WTC11 (cell line): ENCODE data around the gene IMPDH2. TPM values are rescaled to one million over a fixed set of nuclear protein-coding genes. Genes with fewer than 3 reads are reported as not detected.

ENCODE experiments used
- ATAC-seq: fragments of 200-7000 bp; cut with Tn5 transposase; 2 replicates; pipeline ENCODE4 v1.10.0; 2021; ENCODE audit warnings: mild to moderate bottlenecking, moderate library complexity
- CTCF ChIA-PET: fragments of 300-600 bp; sonication (Branson Sonifier 250); formaldehyde crosslinking; loops from one replicate; lab custom pipeline; 2021; ENCODE audit warnings: antibody characterized with exemption; lab: Charles Lee
- POLR2A ChIA-PET: fragments of 350-600 bp; sonication (Branson Sonifier 250); formaldehyde crosslinking; loops from one replicate; lab custom pipeline; 2021; ENCODE audit warnings: antibody characterized with exemption; lab: Charles Lee
- DNase-seq: peaks from one replicate; pipeline ENCODE4 v3.0.0; 2021; ENCODE audit warnings: low spot score
- H3K27ac Mint-ChIP-seq: 2 replicates; pipeline ENCODE4 v1.8.0; 2021; ENCODE audit warnings: mixed read lengths
- H3K27me3 Mint-ChIP-seq: 2 replicates; pipeline ENCODE4 v1.8.0; 2021; ENCODE audit warnings: low read depth, mild to moderate bottlenecking, moderate library complexity, mixed read lengths
- H3K36me3 Mint-ChIP-seq: 2 replicates; pipeline ENCODE4 v1.8.0; 2021; ENCODE audit warnings: mixed read lengths
- H3K4me1 Mint-ChIP-seq: 2 replicates; pipeline ENCODE4 v1.8.0; 2022; ENCODE audit warnings: mixed read lengths
- H3K4me3 Mint-ChIP-seq: 2 replicates; pipeline ENCODE4 v1.8.0; 2021; ENCODE audit warnings: mild to moderate bottlenecking, moderate library complexity, mixed read lengths
- H3K9me3 Mint-ChIP-seq: 2 replicates; pipeline ENCODE4 v1.8.0; 2021; ENCODE audit warnings: mixed read lengths
- JAZF1 ChIP-seq: fragments of 250-450 bp; sonication (Bioruptor Pico); IDR thresholded peaks from 2 replicates; pipeline ENCODE4 v1.9.0; 2021; ENCODE audit warnings: moderate library complexity, mild to moderate bottlenecking, inconsistent platforms
- MYBL2 ChIP-seq: sonication (generic); formaldehyde crosslinking; IDR thresholded peaks from 2 replicates; pipeline ENCODE4 v1.8.1; 2023; ENCODE audit warnings: mild to moderate bottlenecking, moderate library complexity, missing genetic modification reagents
- NFATC4 ChIP-seq: fragments of 250-450 bp; sonication (Bioruptor Pico); IDR thresholded peaks from 2 replicates; pipeline ENCODE4 v1.9.0; 2021; ENCODE audit warnings: mild to moderate bottlenecking
- NR1H2 ChIP-seq: sonication (generic); formaldehyde crosslinking; IDR thresholded peaks from 2 replicates; pipeline ENCODE4 v1.9.0; 2021; ENCODE audit warnings: mild to moderate bottlenecking, moderate library complexity, missing genetic modification reagents
- NR2C2 ChIP-seq: sonication (generic); formaldehyde crosslinking; IDR thresholded peaks from 2 replicates; pipeline ENCODE4 v1.8.0; 2022; ENCODE audit warnings: mild to moderate bottlenecking, missing genetic modification reagents
- RORB ChIP-seq: fragments of 250-450 bp; sonication (Bioruptor Pico); IDR thresholded peaks from 2 replicates; pipeline ENCODE4 v1.9.0; 2021; ENCODE audit warnings: mild to moderate bottlenecking
- SMAD3 ChIP-seq: sonication (generic); formaldehyde crosslinking; IDR thresholded peaks from 2 replicates; pipeline ENCODE4 v1.8.0; 2022; ENCODE audit warnings: missing genetic modification reagents, mild to moderate bottlenecking, borderline replicate concordance
- TP53 ChIP-seq: sonication (generic); formaldehyde crosslinking; IDR thresholded peaks from 2 replicates; pipeline ENCODE4 v1.8.1; 2023; ENCODE audit warnings: mild to moderate bottlenecking, missing genetic modification reagents
- ZBTB21 ChIP-seq: sonication (generic); formaldehyde crosslinking; IDR thresholded peaks from 2 replicates; pipeline ENCODE4 v1.8.1; 2023; ENCODE audit warnings: mild to moderate bottlenecking, missing genetic modification reagents, borderline replicate concordance
- ZNF232 ChIP-seq: sonication (generic); formaldehyde crosslinking; IDR thresholded peaks from 2 replicates; pipeline ENCODE4 v1.8.0; 2022; ENCODE audit warnings: mild to moderate bottlenecking, missing genetic modification reagents
- ZNF396 ChIP-seq: fragments of 250-450 bp; sonication (Bioruptor Pico); IDR thresholded peaks from 2 replicates; pipeline ENCODE4 v1.8.0; 2021; ENCODE audit warnings: mild to moderate bottlenecking, moderate library complexity, borderline replicate concordance
- total RNA-seq: library from RNA; stranded (reverse); gene quantifications from 3 replicates; pipeline ENCODE4 v1.2.3, GENCODE V29; 2021
- TF ChIP-seq, protein P1 (sequence below): sonication (generic); formaldehyde crosslinking; IDR thresholded peaks from 2 replicates; pipeline ENCODE4 v1.8.0; 2022; ENCODE audit warnings: mild to moderate bottlenecking, missing genetic modification reagents
- TF ChIP-seq, protein P2 (sequence below): sonication (generic); formaldehyde crosslinking; IDR thresholded peaks from 2 replicates; pipeline ENCODE4 v1.8.0; 2022; ENCODE audit warnings: missing genetic modification reagents
- TF ChIP-seq, protein P3 (sequence below): fragments of 250-450 bp; sonication (Bioruptor Pico); conservative IDR thresholded peaks from 2 replicates; pipeline ENCODE4 v1.9.0; 2021; ENCODE audit warnings: mild to moderate bottlenecking
- TF ChIP-seq, protein P4 (sequence below): sonication (generic); formaldehyde crosslinking; IDR thresholded peaks from 2 replicates; pipeline ENCODE4 v1.8.0; 2023; ENCODE audit warnings: mild to moderate bottlenecking, missing genetic modification reagents
- TF ChIP-seq, protein P5 (sequence below): sonication (generic); formaldehyde crosslinking; IDR thresholded peaks from 2 replicates; pipeline ENCODE4 v1.8.1; 2022; ENCODE audit warnings: low read depth, missing genetic modification reagents, borderline replicate concordance
- TF ChIP-seq, protein P6 (sequence below): fragments of 250-450 bp; sonication (Bioruptor Pico); IDR thresholded peaks from 2 replicates; pipeline ENCODE4 v1.9.0; 2021; ENCODE audit warnings: mild to moderate bottlenecking, borderline replicate concordance
- TF ChIP-seq, protein P7 (sequence below): fragments of 250-450 bp; sonication (Bioruptor Pico); IDR thresholded peaks from 2 replicates; pipeline ENCODE4 v2.1.2; 2022; ENCODE audit warnings: mild to moderate bottlenecking, moderate library complexity

Gene IMPDH2
- total RNA-seq, 1 experiment from 2014 or later, result 452 TPM

DNA sequence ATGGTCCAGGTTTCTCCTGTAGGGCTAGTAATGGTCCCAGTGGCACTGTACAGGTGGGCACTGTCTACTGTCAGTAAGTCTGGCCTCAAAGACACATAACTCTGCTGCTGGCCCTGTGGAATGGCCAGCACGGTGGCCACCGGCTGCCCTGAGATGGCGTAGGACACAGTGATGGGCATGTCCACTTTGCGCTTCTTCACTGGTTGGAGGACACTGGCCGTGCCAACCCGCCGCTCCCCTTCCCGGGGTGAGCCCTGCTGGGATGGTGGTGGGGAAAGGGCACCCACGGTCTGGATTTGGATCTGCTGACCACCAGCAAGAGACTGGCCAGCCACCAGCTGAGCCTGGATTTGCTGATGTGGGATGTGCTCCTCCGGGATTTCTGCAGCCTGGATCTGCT is 28.1 kb upstream of the IMPDH2 start:
- POLR2A ChIA-PET, result no interaction called here
- H3K36me3 Mint-ChIP-seq, result peaks cover 51% of the 10 kb centered on the region
- ATAC-seq (no peak), DNase-seq (no peak)
- H3K9me3 Mint-ChIP-seq, result no peaks in the 10 kb centered on the region
- CTCF ChIA-PET, result no interaction called here
- H3K27ac Mint-ChIP-seq, result no peak overlapping the region
- no peak for TF ChIP-seq SMAD3 (CRISPR knock-in tag)
- TF ChIP-seq NFATC4 (CRISPR knock-in tag), result no peak
- TF ChIP-seq, protein P1, sequence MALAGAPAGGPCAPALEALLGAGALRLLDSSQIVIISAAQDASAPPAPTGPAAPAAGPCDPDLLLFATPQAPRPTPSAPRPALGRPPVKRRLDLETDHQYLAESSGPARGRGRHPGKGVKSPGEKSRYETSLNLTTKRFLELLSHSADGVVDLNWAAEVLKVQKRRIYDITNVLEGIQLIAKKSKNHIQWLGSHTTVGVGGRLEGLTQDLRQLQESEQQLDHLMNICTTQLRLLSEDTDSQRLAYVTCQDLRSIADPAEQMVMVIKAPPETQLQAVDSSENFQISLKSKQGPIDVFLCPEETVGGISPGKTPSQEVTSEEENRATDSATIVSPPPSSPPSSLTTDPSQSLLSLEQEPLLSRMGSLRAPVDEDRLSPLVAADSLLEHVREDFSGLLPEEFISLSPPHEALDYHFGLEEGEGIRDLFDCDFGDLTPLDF (CRISPR knock-in tag), result no peak
- TF ChIP-seq, protein P2, sequence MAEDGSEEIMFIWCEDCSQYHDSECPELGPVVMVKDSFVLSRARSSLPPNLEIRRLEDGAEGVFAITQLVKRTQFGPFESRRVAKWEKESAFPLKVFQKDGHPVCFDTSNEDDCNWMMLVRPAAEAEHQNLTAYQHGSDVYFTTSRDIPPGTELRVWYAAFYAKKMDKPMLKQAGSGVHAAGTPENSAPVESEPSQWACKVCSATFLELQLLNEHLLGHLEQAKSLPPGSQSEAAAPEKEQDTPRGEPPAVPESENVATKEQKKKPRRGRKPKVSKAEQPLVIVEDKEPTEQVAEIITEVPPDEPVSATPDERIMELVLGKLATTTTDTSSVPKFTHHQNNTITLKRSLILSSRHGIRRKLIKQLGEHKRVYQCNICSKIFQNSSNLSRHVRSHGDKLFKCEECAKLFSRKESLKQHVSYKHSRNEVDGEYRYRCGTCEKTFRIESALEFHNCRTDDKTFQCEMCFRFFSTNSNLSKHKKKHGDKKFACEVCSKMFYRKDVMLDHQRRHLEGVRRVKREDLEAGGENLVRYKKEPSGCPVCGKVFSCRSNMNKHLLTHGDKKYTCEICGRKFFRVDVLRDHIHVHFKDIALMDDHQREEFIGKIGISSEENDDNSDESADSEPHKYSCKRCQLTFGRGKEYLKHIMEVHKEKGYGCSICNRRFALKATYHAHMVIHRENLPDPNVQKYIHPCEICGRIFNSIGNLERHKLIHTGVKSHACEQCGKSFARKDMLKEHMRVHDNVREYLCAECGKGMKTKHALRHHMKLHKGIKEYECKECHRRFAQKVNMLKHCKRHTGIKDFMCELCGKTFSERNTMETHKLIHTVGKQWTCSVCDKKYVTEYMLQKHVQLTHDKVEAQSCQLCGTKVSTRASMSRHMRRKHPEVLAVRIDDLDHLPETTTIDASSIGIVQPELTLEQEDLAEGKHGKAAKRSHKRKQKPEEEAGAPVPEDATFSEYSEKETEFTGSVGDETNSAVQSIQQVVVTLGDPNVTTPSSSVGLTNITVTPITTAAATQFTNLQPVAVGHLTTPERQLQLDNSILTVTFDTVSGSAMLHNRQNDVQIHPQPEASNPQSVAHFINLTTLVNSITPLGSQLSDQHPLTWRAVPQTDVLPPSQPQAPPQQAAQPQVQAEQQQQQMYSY (CRISPR knock-in tag), result no peak
- TF ChIP-seq TP53 (CRISPR knock-in tag), result no peak
- no peak for TF ChIP-seq RORB (CRISPR knock-in tag)
- no peak for TF ChIP-seq NR2C2 (CRISPR knock-in tag)
- TF ChIP-seq, protein P3, sequence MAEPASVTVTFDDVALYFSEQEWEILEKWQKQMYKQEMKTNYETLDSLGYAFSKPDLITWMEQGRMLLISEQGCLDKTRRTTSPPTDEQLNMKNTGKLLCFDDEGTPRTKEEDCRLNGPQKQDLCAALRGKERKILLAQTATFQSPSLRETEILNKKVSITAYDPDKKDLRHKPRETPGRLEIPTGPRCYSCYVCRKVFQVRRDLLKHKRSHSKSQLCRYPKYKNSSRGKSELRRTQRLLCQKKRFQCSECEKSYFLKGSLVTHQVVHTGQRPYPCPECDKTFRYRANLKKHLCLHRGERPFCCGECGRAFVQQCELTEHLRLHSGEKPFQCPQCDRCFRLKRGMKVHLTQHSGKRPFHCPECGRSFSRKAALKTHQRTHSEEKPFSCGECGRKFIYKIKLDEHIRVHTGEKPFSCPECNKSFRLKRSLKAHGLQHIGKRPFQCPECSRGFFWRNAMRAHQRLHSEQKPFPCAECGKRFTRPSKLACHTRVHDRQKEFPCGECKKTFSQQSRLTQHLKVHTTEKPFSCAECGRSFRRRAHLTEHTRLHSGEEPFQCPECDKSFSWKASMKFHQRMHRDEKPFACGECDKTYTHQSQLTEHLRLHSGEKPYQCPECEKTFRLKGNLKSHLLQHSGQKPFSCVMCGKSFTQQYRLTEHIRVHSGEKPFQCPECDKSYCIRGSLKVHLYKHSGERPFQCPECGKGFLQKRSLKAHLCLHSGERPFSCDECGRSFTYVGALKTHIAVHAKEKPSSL (CRISPR knock-in tag), result no peak
- no peak for TF ChIP-seq MYBL2 (CRISPR knock-in tag)
- no peaks in the 10 kb centered on the region for H3K4me1 Mint-ChIP-seq
- H3K4me3 Mint-ChIP-seq, result no peak overlapping the region
- H3K27me3 Mint-ChIP-seq, result no peaks in the 10 kb centered on the region

DNA sequence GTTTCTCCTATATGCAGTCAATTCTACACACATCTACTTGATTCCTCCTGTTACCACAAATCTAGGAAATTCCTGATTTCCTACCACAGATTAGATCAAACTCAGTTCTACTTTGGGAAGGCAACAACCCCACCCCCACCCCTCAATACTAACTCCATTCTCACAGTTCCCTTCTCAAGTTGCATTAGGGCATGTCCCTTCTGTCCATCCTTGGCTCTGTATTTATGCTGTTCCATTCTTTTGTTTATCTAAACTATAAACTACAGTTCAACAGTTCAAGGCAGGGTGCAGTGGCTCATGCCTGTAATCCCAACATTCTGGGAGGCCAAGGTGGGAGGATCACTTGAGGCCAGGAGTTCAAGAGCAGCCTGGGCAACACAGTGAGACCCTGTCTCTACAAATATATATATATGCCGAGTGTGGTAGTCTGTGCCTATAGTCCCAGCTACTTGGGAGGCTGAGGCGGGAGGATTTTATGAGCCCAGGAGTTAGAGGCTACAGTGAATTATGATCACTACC is 25.2 kb upstream of the IMPDH2 start:
- DNase-seq, result no peak
- no peak overlapping the region for H3K4me3 Mint-ChIP-seq
- H3K4me1 Mint-ChIP-seq, result no peaks in the 10 kb centered on the region
- POLR2A ChIA-PET, result no interaction called here
- H3K27me3 Mint-ChIP-seq, result no peaks in the 10 kb centered on the region
- H3K9me3 Mint-ChIP-seq, result no peaks in the 10 kb centered on the region
- peaks cover 61% of the 10 kb centered on the region for H3K36me3 Mint-ChIP-seq
- ATAC-seq, result no peak
- CTCF ChIA-PET, result interaction anchor here (0.6 kb wide), 1 partner anchor 8 kb away, joined by 4 read pairs; no protein-coding TSS in a partner anchor
- no peak overlapping the region for H3K27ac Mint-ChIP-seq
- TF ChIP-seq, protein P4, sequence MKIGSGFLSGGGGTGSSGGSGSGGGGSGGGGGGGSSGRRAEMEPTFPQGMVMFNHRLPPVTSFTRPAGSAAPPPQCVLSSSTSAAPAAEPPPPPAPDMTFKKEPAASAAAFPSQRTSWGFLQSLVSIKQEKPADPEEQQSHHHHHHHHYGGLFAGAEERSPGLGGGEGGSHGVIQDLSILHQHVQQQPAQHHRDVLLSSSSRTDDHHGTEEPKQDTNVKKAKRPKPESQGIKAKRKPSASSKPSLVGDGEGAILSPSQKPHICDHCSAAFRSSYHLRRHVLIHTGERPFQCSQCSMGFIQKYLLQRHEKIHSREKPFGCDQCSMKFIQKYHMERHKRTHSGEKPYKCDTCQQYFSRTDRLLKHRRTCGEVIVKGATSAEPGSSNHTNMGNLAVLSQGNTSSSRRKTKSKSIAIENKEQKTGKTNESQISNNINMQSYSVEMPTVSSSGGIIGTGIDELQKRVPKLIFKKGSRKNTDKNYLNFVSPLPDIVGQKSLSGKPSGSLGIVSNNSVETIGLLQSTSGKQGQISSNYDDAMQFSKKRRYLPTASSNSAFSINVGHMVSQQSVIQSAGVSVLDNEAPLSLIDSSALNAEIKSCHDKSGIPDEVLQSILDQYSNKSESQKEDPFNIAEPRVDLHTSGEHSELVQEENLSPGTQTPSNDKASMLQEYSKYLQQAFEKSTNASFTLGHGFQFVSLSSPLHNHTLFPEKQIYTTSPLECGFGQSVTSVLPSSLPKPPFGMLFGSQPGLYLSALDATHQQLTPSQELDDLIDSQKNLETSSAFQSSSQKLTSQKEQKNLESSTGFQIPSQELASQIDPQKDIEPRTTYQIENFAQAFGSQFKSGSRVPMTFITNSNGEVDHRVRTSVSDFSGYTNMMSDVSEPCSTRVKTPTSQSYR, result no peak
- no peak for TF ChIP-seq ZBTB21 (CRISPR knock-in tag)
- no peak for TF ChIP-seq RORB (CRISPR knock-in tag)
- TF ChIP-seq, protein P5, sequence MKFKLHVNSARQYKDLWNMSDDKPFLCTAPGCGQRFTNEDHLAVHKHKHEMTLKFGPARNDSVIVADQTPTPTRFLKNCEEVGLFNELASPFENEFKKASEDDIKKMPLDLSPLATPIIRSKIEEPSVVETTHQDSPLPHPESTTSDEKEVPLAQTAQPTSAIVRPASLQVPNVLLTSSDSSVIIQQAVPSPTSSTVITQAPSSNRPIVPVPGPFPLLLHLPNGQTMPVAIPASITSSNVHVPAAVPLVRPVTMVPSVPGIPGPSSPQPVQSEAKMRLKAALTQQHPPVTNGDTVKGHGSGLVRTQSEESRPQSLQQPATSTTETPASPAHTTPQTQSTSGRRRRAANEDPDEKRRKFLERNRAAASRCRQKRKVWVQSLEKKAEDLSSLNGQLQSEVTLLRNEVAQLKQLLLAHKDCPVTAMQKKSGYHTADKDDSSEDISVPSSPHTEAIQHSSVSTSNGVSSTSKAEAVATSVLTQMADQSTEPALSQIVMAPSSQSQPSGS (CRISPR knock-in tag), result no peak
- TF ChIP-seq, protein P6, sequence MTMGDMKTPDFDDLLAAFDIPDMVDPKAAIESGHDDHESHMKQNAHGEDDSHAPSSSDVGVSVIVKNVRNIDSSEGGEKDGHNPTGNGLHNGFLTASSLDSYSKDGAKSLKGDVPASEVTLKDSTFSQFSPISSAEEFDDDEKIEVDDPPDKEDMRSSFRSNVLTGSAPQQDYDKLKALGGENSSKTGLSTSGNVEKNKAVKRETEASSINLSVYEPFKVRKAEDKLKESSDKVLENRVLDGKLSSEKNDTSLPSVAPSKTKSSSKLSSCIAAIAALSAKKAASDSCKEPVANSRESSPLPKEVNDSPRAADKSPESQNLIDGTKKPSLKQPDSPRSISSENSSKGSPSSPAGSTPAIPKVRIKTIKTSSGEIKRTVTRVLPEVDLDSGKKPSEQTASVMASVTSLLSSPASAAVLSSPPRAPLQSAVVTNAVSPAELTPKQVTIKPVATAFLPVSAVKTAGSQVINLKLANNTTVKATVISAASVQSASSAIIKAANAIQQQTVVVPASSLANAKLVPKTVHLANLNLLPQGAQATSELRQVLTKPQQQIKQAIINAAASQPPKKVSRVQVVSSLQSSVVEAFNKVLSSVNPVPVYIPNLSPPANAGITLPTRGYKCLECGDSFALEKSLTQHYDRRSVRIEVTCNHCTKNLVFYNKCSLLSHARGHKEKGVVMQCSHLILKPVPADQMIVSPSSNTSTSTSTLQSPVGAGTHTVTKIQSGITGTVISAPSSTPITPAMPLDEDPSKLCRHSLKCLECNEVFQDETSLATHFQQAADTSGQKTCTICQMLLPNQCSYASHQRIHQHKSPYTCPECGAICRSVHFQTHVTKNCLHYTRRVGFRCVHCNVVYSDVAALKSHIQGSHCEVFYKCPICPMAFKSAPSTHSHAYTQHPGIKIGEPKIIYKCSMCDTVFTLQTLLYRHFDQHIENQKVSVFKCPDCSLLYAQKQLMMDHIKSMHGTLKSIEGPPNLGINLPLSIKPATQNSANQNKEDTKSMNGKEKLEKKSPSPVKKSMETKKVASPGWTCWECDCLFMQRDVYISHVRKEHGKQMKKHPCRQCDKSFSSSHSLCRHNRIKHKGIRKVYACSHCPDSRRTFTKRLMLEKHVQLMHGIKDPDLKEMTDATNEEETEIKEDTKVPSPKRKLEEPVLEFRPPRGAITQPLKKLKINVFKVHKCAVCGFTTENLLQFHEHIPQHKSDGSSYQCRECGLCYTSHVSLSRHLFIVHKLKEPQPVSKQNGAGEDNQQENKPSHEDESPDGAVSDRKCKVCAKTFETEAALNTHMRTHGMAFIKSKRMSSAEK (CRISPR knock-in tag), result no peak
- TF ChIP-seq NR1H2 (CRISPR knock-in tag), result no peak
- TF ChIP-seq ZNF232 (CRISPR knock-in tag), result no peak
- TF ChIP-seq JAZF1, result no peak
- TF ChIP-seq, protein P7, sequence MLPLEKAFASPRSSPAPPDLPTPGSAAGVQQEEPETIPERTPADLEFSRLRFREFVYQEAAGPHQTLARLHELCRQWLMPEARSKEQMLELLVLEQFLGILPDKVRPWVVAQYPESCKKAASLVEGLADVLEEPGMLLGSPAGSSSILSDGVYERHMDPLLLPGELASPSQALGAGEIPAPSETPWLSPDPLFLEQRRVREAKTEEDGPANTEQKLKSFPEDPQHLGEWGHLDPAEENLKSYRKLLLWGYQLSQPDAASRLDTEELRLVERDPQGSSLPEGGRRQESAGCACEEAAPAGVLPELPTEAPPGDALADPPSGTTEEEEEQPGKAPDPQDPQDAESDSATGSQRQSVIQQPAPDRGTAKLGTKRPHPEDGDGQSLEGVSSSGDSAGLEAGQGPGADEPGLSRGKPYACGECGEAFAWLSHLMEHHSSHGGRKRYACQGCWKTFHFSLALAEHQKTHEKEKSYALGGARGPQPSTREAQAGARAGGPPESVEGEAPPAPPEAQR (CRISPR knock-in tag), result no peak
- TF ChIP-seq ZNF396 (CRISPR knock-in tag), result no peak
